ENCODE measurements around the gene NTHL1.

NTHL1 gene

GRCh38 chr16:2079311-2079800 is 31.7 kb upstream of the NTHL1 start:
- no peak for TF ChIP-seq CTCF (IDR thresholded peaks at IDR 0.05; ENCODE audit: control insufficient read depth, insufficient read depth, low read depth, low read length, missing control alignments)
- no peak for DNase-seq (ENCODE audit: low read depth)
- H3K4me3 ChIP-seq (ENCODE audit: control insufficient read depth, low read depth, low read length), result no peak overlapping the region

GRCh38 chr16:2078691-2079090 is 31.1 kb upstream of the NTHL1 start:
- TF ChIP-seq CTCF (IDR thresholded peaks at IDR 0.05; ENCODE audit: control insufficient read depth, insufficient read depth, low read depth, low read length, missing control alignments), result no peak
- DNase-seq (ENCODE audit: low read depth), result no peak
- no peak overlapping the region for H3K4me3 ChIP-seq (ENCODE audit: control insufficient read depth, low read depth, low read length)

GRCh38 chr16:2078096-2078495 is 30.5 kb upstream of the NTHL1 start:
- no peak for TF ChIP-seq CTCF (IDR thresholded peaks at IDR 0.05; ENCODE audit: control insufficient read depth, insufficient read depth, low read depth, low read length, missing control alignments)
- H3K4me3 ChIP-seq (ENCODE audit: control insufficient read depth, low read depth, low read length), result no peak overlapping the region
- DNase-seq (ENCODE audit: low read depth), result no peak

GRCh38 chr16:2077696-2078095 is 30.1 kb upstream of the NTHL1 start:
- no peak for DNase-seq (ENCODE audit: low read depth)
- TF ChIP-seq CTCF (IDR thresholded peaks at IDR 0.05; ENCODE audit: control insufficient read depth, insufficient read depth, low read depth, low read length, missing control alignments), result no peak
- H3K4me3 ChIP-seq (ENCODE audit: control insufficient read depth, low read depth, low read length), result no peak overlapping the region

- no peak overlapping the region for H3K4me3 ChIP-seq (ENCODE audit: control insufficient read depth, low read depth, low read length)
- no peak for TF ChIP-seq CTCF (IDR thresholded peaks at IDR 0.05; ENCODE audit: control insufficient read depth, insufficient read depth, low read depth, low read length, missing control alignments)
- no peak for DNase-seq (ENCODE audit: low read depth)
Observed at GRCh38 chr16:2077016-2077415, 29.4 kb upstream of the NTHL1 start.

- TF ChIP-seq CTCF (IDR thresholded peaks at IDR 0.05; ENCODE audit: control insufficient read depth, insufficient read depth, low read depth, low read length, missing control alignments), result no peak
- H3K4me3 ChIP-seq (ENCODE audit: control insufficient read depth, low read depth, low read length), result no peak overlapping the region
- DNase-seq (ENCODE audit: low read depth), result no peak
Observed at GRCh38 chr16:2076072-2076865, 28.6 kb upstream of the NTHL1 start.
